Neural progenitor cell (in vitro differentiated cells): Measurements from ENCODE around the gene TRAPPC4. TPM values are rescaled to one million over a fixed set of nuclear protein-coding genes. Genes with fewer than 3 reads are reported as not detected.
"Not testable (repeated sequence)": the region's sequence is repeated elsewhere in the genome, so short reads cannot be mapped to it uniquely, and the experiment has no call there.

ENCODE experiments used
- DNase-seq: peaks from one replicate; pipeline ENCODE4 v3.0.0-alpha.2; 2016; ENCODE audit warnings: low spot score
- H2AFZ ChIP-seq: fragments of 200-600 bp; sonication (generic); replicated peaks from 2 replicates; pipeline ENCODE4 v1.6.1; 2016; ENCODE audit warnings: antibody characterized with exemption
- H3F3A ChIP-seq: fragments of 200-600 bp; sonication (generic); 2 replicates; pipeline ENCODE4 v1.6.1; 2016; ENCODE audit warnings: antibody characterized with exemption, low read depth
- H3K27ac ChIP-seq: fragments of 200-600 bp; sonication (generic); 2 replicates; pipeline ENCODE4 v1.5.1; 2016; ENCODE audit warnings: mild to moderate bottlenecking
- H3K27me3 ChIP-seq: fragments of 200-600 bp; sonication (generic); 2 replicates; pipeline ENCODE4 v1.6.1; 2016; ENCODE audit warnings: mild to moderate bottlenecking, moderate library complexity
- H3K36me3 ChIP-seq: fragments of 200-600 bp; sonication (generic); 2 replicates; pipeline ENCODE4 v1.5.1; 2016
- H3K4me1 ChIP-seq: fragments of 200-600 bp; sonication (generic); 2 replicates; pipeline ENCODE4 v1.6.1; 2016; ENCODE audit warnings: mixed run types
- H3K4me2 ChIP-seq: fragments of 200-600 bp; sonication (generic); 2 replicates; pipeline ENCODE4 v1.6.1; 2016
- H3K4me3 ChIP-seq: fragments of 200-600 bp; sonication (generic); 2 replicates; pipeline ENCODE4 v1.5.1; 2016
- H3K79me2 ChIP-seq: fragments of 200-600 bp; sonication (generic); 2 replicates; pipeline ENCODE4 v1.6.1; 2016; ENCODE audit warnings: low read depth
- H3K9ac ChIP-seq: fragments of 200-600 bp; sonication (generic); 2 replicates; pipeline ENCODE4 v1.6.1; 2016
- H3K9me3 ChIP-seq: fragments of 200-600 bp; sonication (generic); 2 replicates; pipeline ENCODE4 v1.5.1; 2016; ENCODE audit warnings: low read depth
- H4K20me1 ChIP-seq: fragments of 200-600 bp; sonication (generic); 2 replicates; pipeline ENCODE4 v1.6.1; 2016; ENCODE audit warnings: low read depth
- H3K27ac Mint-ChIP-seq: 3 replicates; pipeline ENCODE4 v1.8.0; 2021; ENCODE audit warnings: mixed read lengths
- H3K27me3 Mint-ChIP-seq: 2 replicates; pipeline ENCODE4 v1.8.0; 2022; ENCODE audit warnings: low read depth, mild to moderate bottlenecking, inconsistent platforms, moderate library complexity, mixed read lengths; ENCODE audit not compliant: insufficient read depth
- H3K36me3 Mint-ChIP-seq: 3 replicates; pipeline ENCODE4 v1.8.0; 2021; ENCODE audit warnings: mixed read lengths
- H3K4me1 Mint-ChIP-seq: 3 replicates; pipeline ENCODE4 v1.8.0; 2021; ENCODE audit warnings: mixed read lengths
- H3K4me3 Mint-ChIP-seq: 3 replicates; pipeline ENCODE4 v1.8.0; 2021; ENCODE audit warnings: mild to moderate bottlenecking, moderate library complexity, mixed read lengths
- H3K9me3 Mint-ChIP-seq: 3 replicates; pipeline ENCODE4 v1.8.0; 2020; ENCODE audit warnings: mixed read lengths
- CTCF ChIP-seq: fragments of 200-600 bp; sonication (generic); IDR thresholded peaks from 2 replicates; pipeline ENCODE4 v1.5.1; 2017; ENCODE audit warnings: antibody characterized with exemption, mild to moderate bottlenecking
- EZH2 ChIP-seq: fragments of 200-600 bp; sonication (generic); IDR thresholded peaks from 2 replicates; pipeline ENCODE4 v1.6.1; 2017; ENCODE audit warnings: antibody characterized with exemption, mild to moderate bottlenecking, moderate library complexity
- EZH2phosphoT487 ChIP-seq: fragments of 200-600 bp; sonication (generic); IDR thresholded peaks from 2 replicates; pipeline ENCODE4 v1.6.1; 2017; ENCODE audit warnings: antibody characterized with exemption
- total RNA-seq: library from RNA; depleted of rRNA; stranded (reverse); fragments of >200 nt; gene quantifications from 2 replicates; pipeline ENCODE4 v1.2.3, GENCODE V29; 2015; ENCODE audit warnings: low replicate concordance

Gene TRAPPC4, protein sequence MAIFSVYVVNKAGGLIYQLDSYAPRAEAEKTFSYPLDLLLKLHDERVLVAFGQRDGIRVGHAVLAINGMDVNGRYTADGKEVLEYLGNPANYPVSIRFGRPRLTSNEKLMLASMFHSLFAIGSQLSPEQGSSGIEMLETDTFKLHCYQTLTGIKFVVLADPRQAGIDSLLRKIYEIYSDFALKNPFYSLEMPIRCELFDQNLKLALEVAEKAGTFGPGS
- 53.5 and 59.5 TPM in 2 replicates for total RNA-seq

DNA sequence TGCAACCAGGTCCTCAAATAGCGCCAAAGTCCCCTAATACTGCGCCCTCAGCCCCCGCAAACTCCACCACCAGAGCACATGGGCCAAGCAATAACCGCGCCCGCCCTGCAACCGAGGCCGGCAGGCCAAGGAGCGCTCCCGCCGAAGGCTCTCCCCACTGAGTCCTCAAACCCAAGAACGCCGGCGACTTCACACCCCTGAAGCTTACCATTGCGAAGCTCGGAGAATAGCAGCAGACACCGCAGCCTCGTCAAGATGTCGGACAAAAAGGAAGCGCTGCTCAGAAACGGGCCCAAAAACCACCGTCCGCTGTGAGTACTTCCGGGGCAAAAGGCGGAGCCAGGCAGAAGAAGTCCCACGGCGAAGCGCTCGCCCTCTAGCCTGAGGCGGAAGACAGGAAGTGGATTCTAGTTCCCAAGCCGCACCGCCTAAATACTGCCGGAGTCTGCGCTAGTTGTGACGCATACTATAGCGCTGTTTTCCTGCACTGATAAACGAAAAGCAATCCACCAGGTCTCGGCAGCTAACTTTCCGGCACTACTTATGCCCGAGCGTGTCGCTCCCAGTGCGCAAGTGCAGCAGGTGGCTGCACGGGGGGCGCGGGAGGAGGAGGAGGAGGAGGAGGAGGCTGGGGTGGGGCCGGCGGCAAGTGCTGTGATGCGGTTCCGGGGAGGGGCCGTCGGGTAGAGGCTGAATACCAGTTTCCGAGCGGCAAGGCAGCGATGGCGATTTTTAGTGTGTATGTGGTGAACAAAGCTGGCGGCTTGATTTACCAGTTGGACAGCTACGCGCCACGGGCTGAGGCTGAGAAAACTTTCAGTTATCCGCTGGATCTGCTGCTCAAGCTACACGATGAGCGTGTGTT, at the start of gene TRAPPC4, which contains the start of gene RPS25:
TRAPPC4 (plus strand) TSS at position 693 of the 865 bp plus-strand sequence; CDS start at position 723, 30 bp downstream.
RPS25 (minus strand) TSS at position 270 of the 865 bp plus-strand sequence; CDS start at position 211, 59 bp downstream.
- peak within 1 kb of the TSS; percentile 92 for H2AFZ ChIP-seq
- H3F3A ChIP-seq: peaks cover 73% of the 10 kb centered on the region
- no peaks in the 10 kb centered on the region for H3K9me3 ChIP-seq
- TF ChIP-seq EZH2phosphoT487 (no peak), EZH2 (no peak), CTCF (peak; percentile 3)
- H4K20me1 ChIP-seq: peaks cover 42% of the 10 kb centered on the region
- H3K4me1 ChIP-seq: peaks cover 16% of the 10 kb centered on the region
- H3K9ac ChIP-seq: peak within 1 kb of the TSS; percentile 92
- H3K27me3 ChIP-seq: no peaks in the 10 kb centered on the region
- peak within 1 kb of the TSS; percentile 91 for H3K4me3 ChIP-seq
- peaks cover 29% of the 10 kb centered on the region for H3K36me3 Mint-ChIP-seq
- peaks cover 75% of the 10 kb centered on the region for H3K79me2 ChIP-seq
- H3K4me2 ChIP-seq: peak within 1 kb of the TSS; percentile 100
- H3K4me3 Mint-ChIP-seq: peak within 1 kb of the TSS; percentile 100
- H3K27ac ChIP-seq: peak within 1 kb of the TSS; percentile 94
- H3K4me1 Mint-ChIP-seq: peaks cover 22% of the 10 kb centered on the region
- H3K27ac Mint-ChIP-seq: peak within 1 kb of the TSS; percentile 99
- H3K27me3 Mint-ChIP-seq: peaks cover 2% of the 10 kb centered on the region
- H3K9me3 Mint-ChIP-seq: no peaks in the 10 kb centered on the region
- H3K36me3 ChIP-seq: peaks cover 12% of the 10 kb centered on the region
- DNase-seq: peak; percentile 96

DNA sequence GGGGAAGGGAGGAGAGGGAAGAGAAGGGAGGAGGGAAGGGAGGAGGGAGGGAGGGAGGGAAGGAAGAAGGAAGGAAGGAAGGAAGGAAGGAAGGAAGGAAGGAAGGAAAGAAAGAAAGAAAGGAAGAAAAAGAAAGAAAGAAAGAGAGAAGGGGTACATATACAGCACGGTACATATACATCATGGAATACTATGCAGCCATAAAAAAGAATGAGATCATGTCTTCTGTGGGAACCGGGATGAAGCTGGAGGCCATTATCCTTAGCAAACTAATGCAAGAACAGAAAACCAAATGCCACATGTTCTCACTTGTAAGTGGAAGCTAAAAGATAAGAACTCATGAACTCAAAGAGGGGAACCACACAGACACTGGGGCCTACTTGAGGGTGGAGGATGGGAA, 49.1 kb upstream of the TRAPPC4 start:
- not testable (repeated sequence) for H3K9ac ChIP-seq, H3K27me3 ChIP-seq, H3K4me3 ChIP-seq, H3K36me3 ChIP-seq, H3K4me1 Mint-ChIP-seq, H3K4me3 Mint-ChIP-seq, H3K9me3 ChIP-seq, DNase-seq, H3K36me3 Mint-ChIP-seq, H3F3A ChIP-seq, H3K27ac Mint-ChIP-seq, H3K4me2 ChIP-seq, H3K4me1 ChIP-seq, H2AFZ ChIP-seq, H4K20me1 ChIP-seq, H3K9me3 Mint-ChIP-seq, H3K79me2 ChIP-seq, H3K27me3 Mint-ChIP-seq, H3K27ac ChIP-seq

- H3K27me3 Mint-ChIP-seq: peaks cover 3% of the 10 kb centered on the region
Observed at GRCh38 chr11:118971646-118972045, 46.9 kb upstream of the TRAPPC4 start, which contains the start of gene FOXR1. FOXR1 (plus strand) TSS chr11:118971761; CDS start chr11:118971932, 171 bp downstream.

More at GRCh38 chr11:118971646-118972045, 46.9 kb upstream of the TRAPPC4 start, which contains the start of gene FOXR1:
- TF ChIP-seq EZH2: no peak
- TF ChIP-seq EZH2phosphoT487: no peak
- TF ChIP-seq CTCF: no peak
- Mint-ChIP-seq H3K4me1 (peaks cover 6% of the 10 kb centered on the region), H3K36me3 (peaks cover 2% of the 10 kb centered on the region), H3K27ac (no peak within 1 kb of the TSS), H3K9me3 (peaks cover 8% of the 10 kb centered on the region), H3K4me3 (no peak within 1 kb of the TSS)
- H3F3A ChIP-seq: no peaks in the 10 kb centered on the region
- no peak within 1 kb of the TSS for H3K4me3 ChIP-seq
- no peaks in the 10 kb centered on the region for H4K20me1 ChIP-seq
- no peak for DNase-seq
- H3K4me2 ChIP-seq: no peak within 1 kb of the TSS
- no peaks in the 10 kb centered on the region for H3K36me3 ChIP-seq
- H2AFZ ChIP-seq: no peak within 1 kb of the TSS
- no peaks in the 10 kb centered on the region for H3K79me2 ChIP-seq
- H3K4me1 ChIP-seq: peaks cover 4% of the 10 kb centered on the region
- H3K27me3 ChIP-seq: no peaks in the 10 kb centered on the region
- H3K27ac ChIP-seq: no peak within 1 kb of the TSS
- H3K9me3 ChIP-seq: no peaks in the 10 kb centered on the region
- H3K9ac ChIP-seq: no peak within 1 kb of the TSS
